HepG2 (cell line): Measurements from ENCODE around the gene CRYBA2. TPM values are rescaled to one million over a fixed set of nuclear protein-coding genes. Genes with fewer than 3 reads are reported as not detected.

Source experiments
- AGO1 ChIP-seq: fragments of 200-400 bp; formaldehyde crosslinking; IDR thresholded peaks from 2 replicates; pipeline ENCODE4 v1.6.1; 2017; ENCODE audit warnings: mild to moderate bottlenecking, low read depth, low read length, moderate library complexity; ENCODE audit not compliant: poor library complexity, severe bottlenecking
- JDP2 ChIP-seq: sonication (generic); formaldehyde crosslinking; IDR thresholded peaks from 2 replicates; pipeline ENCODE4 v1.8.1; 2022; ENCODE audit warnings: missing genetic modification reagents, borderline replicate concordance
- PAX8 ChIP-seq: sonication (generic); formaldehyde crosslinking; IDR thresholded peaks from 2 replicates; pipeline ENCODE4 v1.8.0; 2022; ENCODE audit warnings: mild to moderate bottlenecking, missing genetic modification reagents, borderline replicate concordance
- RAD21 ChIP-seq: fragments of 450-650 bp; formaldehyde crosslinking; IDR thresholded peaks from 2 replicates; pipeline ENCODE4 v1.5.0; 2020; ENCODE audit warnings: mild to moderate bottlenecking
- RELA ChIP-seq: sonication (generic); formaldehyde crosslinking; IDR thresholded peaks from 2 replicates; pipeline ENCODE4 v1.4.0; 2020; ENCODE audit warnings: missing genetic modification reagents
- ZNF335 ChIP-seq: sonication (generic); formaldehyde crosslinking; IDR thresholded peaks from 2 replicates; pipeline ENCODE4 v1.4.0; 2020; ENCODE audit warnings: missing genetic modification reagents
- ZNF496 ChIP-seq: sonication (generic); formaldehyde crosslinking; IDR thresholded peaks from 2 replicates; pipeline ENCODE4 v1.8.1; 2023; ENCODE audit warnings: mild to moderate bottlenecking, moderate library complexity, missing genetic modification reagents; ENCODE audit not compliant: insufficient replicate concordance
- ZSCAN9 ChIP-seq: IDR thresholded peaks from 2 replicates; pipeline ENCODE4 v1.6.1; 2016; ENCODE audit warnings: borderline replicate concordance
- polyA plus RNA-seq, 8 experiments: library from polyadenylated mRNA; depleted of rRNA in 3 of 8; stranded (reverse) in 7 of 8; unstranded in 1 of 8; fragments of >200 nt; fragmentation: Illumina TruSeq in 4 of 8; extraction: Trizol in 4 of 8; gene quantifications; 2 replicates each; pipeline versions ENCODE4 v1.2.1 to v1.2.3, GENCODE V29; 2011 to 2016; ENCODE audit warnings: low read depth in 4 of 8, missing spikeins in 1 of 8, mixed read lengths in 1 of 8; ENCODE audit not compliant: insufficient read depth in 1 of 8
- total RNA-seq, 5 experiments: library from RNA; depleted of rRNA; stranded (reverse); fragments of >200 nt; fragmentation: Illumina TruSeq; extraction: Trizol; gene quantifications; 2 replicates each; pipeline ENCODE4 v1.2.3, GENCODE V29; 2016; ENCODE audit warnings: low read depth in 1 of 5
- TF ChIP-seq, protein P1 (sequence below): sonication (generic); formaldehyde crosslinking; IDR thresholded peaks from 2 replicates; pipeline ENCODE4 v1.4.0; 2020; ENCODE audit warnings: missing genetic modification reagents
- TF ChIP-seq, protein P2 (sequence below): sonication (generic); formaldehyde crosslinking; IDR thresholded peaks from 2 replicates; pipeline ENCODE4 v1.5.0; 2020; ENCODE audit warnings: mild to moderate bottlenecking, missing genetic modification reagents, borderline replicate concordance
- TF ChIP-seq, protein P3 (sequence below): sonication (generic); formaldehyde crosslinking; IDR thresholded peaks from 2 replicates; pipeline ENCODE4 v1.8.0; 2022; ENCODE audit warnings: missing genetic modification reagents, mild to moderate bottlenecking, moderate library complexity, borderline replicate concordance
- TF ChIP-seq, protein P4 (sequence below): IDR thresholded peaks from 2 replicates; pipeline ENCODE4 v1.6.1; 2012; ENCODE audit warnings: low read depth, low read length, improper control_type of control experiment
- TF ChIP-seq, protein P5 (sequence below): sonication (generic); formaldehyde crosslinking; IDR thresholded peaks from 2 replicates; pipeline ENCODE4; 2020; ENCODE audit warnings: missing genetic modification reagents, mild to moderate bottlenecking, borderline replicate concordance
- TF ChIP-seq, protein P6 (sequence below): sonication (generic); formaldehyde crosslinking; IDR thresholded peaks from 2 replicates; pipeline ENCODE4 v1.8.1; 2023; ENCODE audit warnings: mild to moderate bottlenecking, missing genetic modification reagents, borderline replicate concordance

The CRYBA2 gene
- total and polyA plus RNA-seq, 2 of the 13 experiments (the other 11 are each of a cell fraction or from before 2014, with no cell fraction given) = not detected

DNA sequence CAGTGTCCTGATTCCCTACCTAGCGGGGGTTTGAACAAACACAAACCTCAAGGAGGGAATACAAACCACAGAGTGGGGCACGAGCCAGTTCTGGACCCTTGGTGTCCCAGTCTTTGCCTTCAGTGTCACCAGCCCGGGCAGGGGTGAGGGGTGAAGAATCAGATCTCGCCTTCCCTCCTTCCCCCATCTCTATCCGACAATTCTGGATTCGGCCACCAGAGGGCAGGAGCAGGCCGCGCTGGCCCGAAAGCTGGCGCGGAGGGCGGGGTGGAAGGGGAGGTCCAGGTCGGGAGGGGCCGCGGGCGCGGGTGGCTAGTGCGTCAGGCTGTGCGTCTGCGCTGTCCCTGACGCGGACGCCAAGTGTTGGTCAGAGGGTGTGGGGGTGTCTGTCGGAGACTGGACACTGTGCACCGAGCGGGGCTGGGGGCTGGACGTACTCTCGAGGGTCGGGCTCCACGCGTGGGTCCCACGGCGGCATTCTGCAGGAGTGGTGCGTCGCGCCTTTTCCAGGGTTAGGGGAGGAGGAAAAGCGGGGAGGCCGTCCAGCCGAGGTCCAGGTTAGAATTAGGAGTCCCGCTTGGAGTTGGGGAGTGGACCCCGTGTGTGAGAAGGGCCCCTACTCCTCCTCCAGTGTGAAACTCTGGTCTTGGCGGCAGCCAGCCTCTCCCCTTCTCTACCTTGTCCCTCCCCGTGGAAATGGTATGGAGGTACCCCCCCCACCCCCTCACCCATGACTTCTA is 2.9 kb upstream of the CRYBA2 start (continued):
- TF ChIP-seq, protein P1, sequence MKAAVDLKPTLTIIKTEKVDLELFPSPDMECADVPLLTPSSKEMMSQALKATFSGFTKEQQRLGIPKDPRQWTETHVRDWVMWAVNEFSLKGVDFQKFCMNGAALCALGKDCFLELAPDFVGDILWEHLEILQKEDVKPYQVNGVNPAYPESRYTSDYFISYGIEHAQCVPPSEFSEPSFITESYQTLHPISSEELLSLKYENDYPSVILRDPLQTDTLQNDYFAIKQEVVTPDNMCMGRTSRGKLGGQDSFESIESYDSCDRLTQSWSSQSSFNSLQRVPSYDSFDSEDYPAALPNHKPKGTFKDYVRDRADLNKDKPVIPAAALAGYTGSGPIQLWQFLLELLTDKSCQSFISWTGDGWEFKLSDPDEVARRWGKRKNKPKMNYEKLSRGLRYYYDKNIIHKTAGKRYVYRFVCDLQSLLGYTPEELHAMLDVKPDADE = no peak
- TF ChIP-seq ZNF496 (CRISPR knock-in tag) (no peak), PAX8 (no peak), ZNF335 (0 out of 2 replicates have a peak, but pooled peaks have one; percentile 37), ZSCAN9 (CRISPR knock-in tag) (no peak), JDP2 (CRISPR knock-in tag) (no peak), AGO1 (peak; percentile 41), RELA (CRISPR knock-in tag) (0 out of 2 replicates have a peak, but pooled peaks have one; percentile 69), RAD21 (CRISPR knock-in tag) (peak; percentile 79)
- TF ChIP-seq, protein P2, sequence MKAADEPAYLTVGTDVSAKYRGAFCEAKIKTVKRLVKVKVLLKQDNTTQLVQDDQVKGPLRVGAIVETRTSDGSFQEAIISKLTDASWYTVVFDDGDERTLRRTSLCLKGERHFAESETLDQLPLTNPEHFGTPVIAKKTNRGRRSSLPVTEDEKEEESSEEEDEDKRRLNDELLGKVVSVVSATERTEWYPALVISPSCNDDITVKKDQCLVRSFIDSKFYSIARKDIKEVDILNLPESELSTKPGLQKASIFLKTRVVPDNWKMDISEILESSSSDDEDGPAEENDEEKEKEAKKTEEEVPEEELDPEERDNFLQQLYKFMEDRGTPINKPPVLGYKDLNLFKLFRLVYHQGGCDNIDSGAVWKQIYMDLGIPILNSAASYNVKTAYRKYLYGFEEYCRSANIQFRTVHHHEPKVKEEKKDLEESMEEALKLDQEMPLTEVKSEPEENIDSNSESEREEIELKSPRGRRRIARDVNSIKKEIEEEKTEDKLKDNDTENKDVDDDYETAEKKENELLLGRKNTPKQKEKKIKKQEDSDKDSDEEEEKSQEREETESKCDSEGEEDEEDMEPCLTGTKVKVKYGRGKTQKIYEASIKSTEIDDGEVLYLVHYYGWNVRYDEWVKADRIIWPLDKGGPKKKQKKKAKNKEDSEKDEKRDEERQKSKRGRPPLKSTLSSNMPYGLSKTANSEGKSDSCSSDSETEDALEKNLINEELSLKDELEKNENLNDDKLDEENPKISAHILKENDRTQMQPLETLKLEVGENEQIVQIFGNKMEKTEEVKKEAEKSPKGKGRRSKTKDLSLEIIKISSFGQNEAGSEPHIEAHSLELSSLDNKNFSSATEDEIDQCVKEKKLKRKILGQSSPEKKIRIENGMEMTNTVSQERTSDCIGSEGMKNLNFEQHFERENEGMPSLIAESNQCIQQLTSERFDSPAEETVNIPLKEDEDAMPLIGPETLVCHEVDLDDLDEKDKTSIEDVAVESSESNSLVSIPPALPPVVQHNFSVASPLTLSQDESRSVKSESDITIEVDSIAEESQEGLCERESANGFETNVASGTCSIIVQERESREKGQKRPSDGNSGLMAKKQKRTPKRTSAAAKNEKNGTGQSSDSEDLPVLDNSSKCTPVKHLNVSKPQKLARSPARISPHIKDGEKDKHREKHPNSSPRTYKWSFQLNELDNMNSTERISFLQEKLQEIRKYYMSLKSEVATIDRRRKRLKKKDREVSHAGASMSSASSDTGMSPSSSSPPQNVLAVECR = peak; percentile 48; the same call in 1 of the 2 replicates
- TF ChIP-seq, protein P3, sequence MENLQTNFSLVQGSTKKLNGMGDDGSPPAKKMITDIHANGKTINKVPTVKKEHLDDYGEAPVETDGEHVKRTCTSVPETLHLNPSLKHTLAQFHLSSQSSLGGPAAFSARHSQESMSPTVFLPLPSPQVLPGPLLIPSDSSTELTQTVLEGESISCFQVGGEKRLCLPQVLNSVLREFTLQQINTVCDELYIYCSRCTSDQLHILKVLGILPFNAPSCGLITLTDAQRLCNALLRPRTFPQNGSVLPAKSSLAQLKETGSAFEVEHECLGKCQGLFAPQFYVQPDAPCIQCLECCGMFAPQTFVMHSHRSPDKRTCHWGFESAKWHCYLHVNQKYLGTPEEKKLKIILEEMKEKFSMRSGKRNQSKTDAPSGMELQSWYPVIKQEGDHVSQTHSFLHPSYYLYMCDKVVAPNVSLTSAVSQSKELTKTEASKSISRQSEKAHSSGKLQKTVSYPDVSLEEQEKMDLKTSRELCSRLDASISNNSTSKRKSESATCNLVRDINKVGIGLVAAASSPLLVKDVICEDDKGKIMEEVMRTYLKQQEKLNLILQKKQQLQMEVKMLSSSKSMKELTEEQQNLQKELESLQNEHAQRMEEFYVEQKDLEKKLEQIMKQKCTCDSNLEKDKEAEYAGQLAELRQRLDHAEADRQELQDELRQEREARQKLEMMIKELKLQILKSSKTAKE = no peak
- TF ChIP-seq, protein P4, sequence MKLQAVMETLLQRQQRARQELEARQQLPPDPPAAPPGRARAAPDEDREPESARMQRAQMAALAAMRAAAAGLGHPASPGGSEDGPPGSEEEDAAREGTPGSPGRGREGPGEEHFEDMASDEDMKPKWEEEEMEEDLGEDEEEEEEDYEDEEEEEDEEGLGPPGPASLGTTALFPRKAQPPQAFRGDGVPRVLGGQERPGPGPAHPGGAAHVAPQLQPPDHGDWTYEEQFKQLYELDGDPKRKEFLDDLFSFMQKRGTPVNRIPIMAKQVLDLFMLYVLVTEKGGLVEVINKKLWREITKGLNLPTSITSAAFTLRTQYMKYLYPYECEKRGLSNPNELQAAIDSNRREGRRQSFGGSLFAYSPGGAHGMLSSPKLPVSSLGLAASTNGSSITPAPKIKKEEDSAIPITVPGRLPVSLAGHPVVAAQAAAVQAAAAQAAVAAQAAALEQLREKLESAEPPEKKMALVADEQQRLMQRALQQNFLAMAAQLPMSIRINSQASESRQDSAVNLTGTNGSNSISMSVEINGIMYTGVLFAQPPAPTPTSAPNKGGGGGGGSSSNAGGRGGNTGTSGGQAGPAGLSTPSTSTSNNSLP = peak; percentile 52; the same call in 1 of the 2 replicates
- TF ChIP-seq, protein P5, sequence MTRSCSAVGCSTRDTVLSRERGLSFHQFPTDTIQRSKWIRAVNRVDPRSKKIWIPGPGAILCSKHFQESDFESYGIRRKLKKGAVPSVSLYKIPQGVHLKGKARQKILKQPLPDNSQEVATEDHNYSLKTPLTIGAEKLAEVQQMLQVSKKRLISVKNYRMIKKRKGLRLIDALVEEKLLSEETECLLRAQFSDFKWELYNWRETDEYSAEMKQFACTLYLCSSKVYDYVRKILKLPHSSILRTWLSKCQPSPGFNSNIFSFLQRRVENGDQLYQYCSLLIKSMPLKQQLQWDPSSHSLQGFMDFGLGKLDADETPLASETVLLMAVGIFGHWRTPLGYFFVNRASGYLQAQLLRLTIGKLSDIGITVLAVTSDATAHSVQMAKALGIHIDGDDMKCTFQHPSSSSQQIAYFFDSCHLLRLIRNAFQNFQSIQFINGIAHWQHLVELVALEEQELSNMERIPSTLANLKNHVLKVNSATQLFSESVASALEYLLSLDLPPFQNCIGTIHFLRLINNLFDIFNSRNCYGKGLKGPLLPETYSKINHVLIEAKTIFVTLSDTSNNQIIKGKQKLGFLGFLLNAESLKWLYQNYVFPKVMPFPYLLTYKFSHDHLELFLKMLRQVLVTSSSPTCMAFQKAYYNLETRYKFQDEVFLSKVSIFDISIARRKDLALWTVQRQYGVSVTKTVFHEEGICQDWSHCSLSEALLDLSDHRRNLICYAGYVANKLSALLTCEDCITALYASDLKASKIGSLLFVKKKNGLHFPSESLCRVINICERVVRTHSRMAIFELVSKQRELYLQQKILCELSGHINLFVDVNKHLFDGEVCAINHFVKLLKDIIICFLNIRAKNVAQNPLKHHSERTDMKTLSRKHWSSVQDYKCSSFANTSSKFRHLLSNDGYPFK (CRISPR knock-in tag) = peak; percentile 34; the same call in 1 of the 2 replicates
- TF ChIP-seq, protein P6, sequence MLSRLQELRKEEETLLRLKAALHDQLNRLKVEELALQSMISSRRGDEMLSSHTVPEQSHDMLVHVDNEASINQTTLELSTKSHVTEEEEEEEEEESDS = 0 out of 2 replicates have a peak, but pooled peaks have one; percentile 35
